Measurements from ENCODE around the gene TCF20. TPM values are rescaled to one million over a fixed set of nuclear protein-coding genes. Genes with fewer than 3 reads are reported as not detected.

Gene TCF20
- total RNA-seq, 4 donors from 2014 or later, result 17.4 to 28.8 (median 24.7) TPM

GRCh38 chr22:42233879-42234278, 36.6 kb downstream of the TCF20 start:
- H3K27ac ChIP-seq, result no peak overlapping the region
- peaks cover 0 to 32% (median 9%) of the 10 kb centered on the region in 4 donors for H3K4me1 ChIP-seq
- peaks cover 0 to 9% (median 0%) of the 10 kb centered on the region in 4 donors for H3K9me3 ChIP-seq
- TF ChIP-seq POLR2A (IDR thresholded peaks at IDR 0.05) (no peak), EP300 (IDR thresholded peaks at IDR 0.05) (no peak), CTCF (IDR thresholded peaks at IDR 0.05) (no peak)
- H3K27me3 ChIP-seq, result no peaks in the 10 kb centered on the region
- WGBS, 2 donors, result 35 to 40% methylated on average over 3 of the region's 3 CpGs
- H3K4me3 ChIP-seq, result no peak overlapping the region
- H3K36me3 ChIP-seq, result no peaks in the 10 kb centered on the region
- DNase-seq (ENCODE audit: low spot score in 2 of 2), result no peak

GRCh38 chr22:42231929-42232328, 38.5 kb downstream of the TCF20 start:
- H3K4me1 ChIP-seq, result peaks cover 0 to 50% (median 13%) of the 10 kb centered on the region in 4 donors
- 92 to 93% methylated on average over 3 of the region's 3 CpGs for WGBS, 2 donors
- no peaks in the 10 kb centered on the region for H3K27me3 ChIP-seq
- no peaks in the 10 kb centered on the region for H3K9me3 ChIP-seq
- TF ChIP-seq EP300 (IDR thresholded peaks at IDR 0.05) (no peak), POLR2A (IDR thresholded peaks at IDR 0.05) (no peak), CTCF (IDR thresholded peaks at IDR 0.05) (no peak)
- no peak overlapping the region for H3K27ac ChIP-seq
- H3K36me3 ChIP-seq, result no peaks in the 10 kb centered on the region
- no peak overlapping the region for H3K4me3 ChIP-seq
- DNase-seq (ENCODE audit: low spot score in 2 of 2), result no peak

- Histone ChIP-seq H3K4me3 (no peak overlapping the region), H3K4me1 (peaks cover 0 to 41% (median 13%) of the 10 kb centered on the region in 4 donors), H3K27ac (no peak overlapping the region), H3K27me3 (no peaks in the 10 kb centered on the region), H3K36me3 (no peaks in the 10 kb centered on the region), H3K9me3 (no peaks in the 10 kb centered on the region)
- TF ChIP-seq CTCF (IDR thresholded peaks at IDR 0.05) (no peak), EP300 (IDR thresholded peaks at IDR 0.05) (no peak)
- WGBS, 2 donors, result 62 to 66% methylated on average over 6 of the region's 6 CpGs
- DNase-seq (ENCODE audit: low spot score in 2 of 2), result no peak
Observed at GRCh38 chr22:42229455-42230149, 40.9 kb downstream of the TCF20 start.

GRCh38 chr22:42228483-42228882, 42.0 kb downstream of the TCF20 start:
- H3K4me1 ChIP-seq, result peaks cover 0 to 38% (median 13%) of the 10 kb centered on the region in 4 donors
- TF ChIP-seq EP300 (IDR thresholded peaks at IDR 0.05) (no peak), POLR2A (IDR thresholded peaks at IDR 0.05) (no peak), CTCF (IDR thresholded peaks at IDR 0.05) (no peak)
- 70 to 75% methylated on average over 4 of the region's 4 CpGs for WGBS, 2 donors
- no peak overlapping the region for H3K4me3 ChIP-seq
- no peaks in the 10 kb centered on the region for H3K36me3 ChIP-seq
- DNase-seq (ENCODE audit: low spot score in 2 of 2), result no peak
- no peak overlapping the region for H3K27ac ChIP-seq
- H3K9me3 ChIP-seq, result no peaks in the 10 kb centered on the region
- H3K27me3 ChIP-seq, result no peaks in the 10 kb centered on the region

- 89% methylated on average over 3 of the region's 3 CpGs for WGBS, 2 donors
- Histone ChIP-seq H3K4me3 (no peak overlapping the region), H3K27ac (no peak overlapping the region), H3K4me1 (peaks cover 0 to 41% (median 13%) of the 10 kb centered on the region in 4 donors), H3K27me3 (no peaks in the 10 kb centered on the region), H3K36me3 (no peaks in the 10 kb centered on the region), H3K9me3 (no peaks in the 10 kb centered on the region)
- TF ChIP-seq CTCF (IDR thresholded peaks at IDR 0.05) (no peak), EP300 (IDR thresholded peaks at IDR 0.05) (peak in 1 of 2 donors; percentile 13)
- peak in 1 of 2 donors; percentile 9 for DNase-seq (ENCODE audit: low spot score in 2 of 2)
Observed at GRCh38 chr22:42227435-42227834, 43.0 kb downstream of the TCF20 start.

Measured in tibial nerve (tissue), 4 donors.